ENCODE measurements around the gene CNOT2.

CNOT2 gene

GRCh38 chr12:70254225-70254624 is 11.0 kb downstream of the CNOT2 start:
- peaks cover 31% of the 10 kb centered on the region for H3K4me1 ChIP-seq (ENCODE audit: control insufficient read depth, low read depth, low read length)

GRCh38 chr12:70254846-70255245 is 11.6 kb downstream of the CNOT2 start:
- Histone ChIP-seq H3K36me3 (ENCODE audit: control insufficient read depth, low read depth, low read length) (no peaks in the 10 kb centered on the region), H3K9me3 (ENCODE audit: control insufficient read depth, low read depth, low read length) (no peaks in the 10 kb centered on the region), H3K27me3 (ENCODE audit: control insufficient read depth, insufficient read depth, low read length) (no peaks in the 10 kb centered on the region), H3K4me3 (ENCODE audit: low read length) (no peak overlapping the region), H3K4me1 (ENCODE audit: control insufficient read depth, low read depth, low read length) (peaks cover 29% of the 10 kb centered on the region), H3K9ac (ENCODE audit: low read length) (no peak overlapping the region), H3K27ac (ENCODE audit: low read length) (no peak overlapping the region)

More at GRCh38 chr12:70254225-70254624, 11.0 kb downstream of the CNOT2 start:
- Histone ChIP-seq H3K9me3 (ENCODE audit: control insufficient read depth, low read depth, low read length) (no peaks in the 10 kb centered on the region), H3K4me3 (ENCODE audit: low read length) (no peak overlapping the region), H3K36me3 (ENCODE audit: control insufficient read depth, low read depth, low read length) (no peaks in the 10 kb centered on the region), H3K27me3 (ENCODE audit: control insufficient read depth, insufficient read depth, low read length) (no peaks in the 10 kb centered on the region), H3K9ac (ENCODE audit: low read length) (no peak overlapping the region), H3K27ac (ENCODE audit: low read length) (no peak overlapping the region)

GRCh38 chr12:70255311-70255710 is 12.1 kb downstream of the CNOT2 start:
- Histone ChIP-seq H3K27ac (ENCODE audit: low read length) (no peak overlapping the region), H3K27me3 (ENCODE audit: control insufficient read depth, insufficient read depth, low read length) (no peaks in the 10 kb centered on the region), H3K9me3 (ENCODE audit: control insufficient read depth, low read depth, low read length) (no peaks in the 10 kb centered on the region), H3K36me3 (ENCODE audit: control insufficient read depth, low read depth, low read length) (no peaks in the 10 kb centered on the region), H3K4me1 (ENCODE audit: control insufficient read depth, low read depth, low read length) (peaks cover 24% of the 10 kb centered on the region), H3K9ac (ENCODE audit: low read length) (no peak overlapping the region), H3K4me3 (ENCODE audit: low read length) (no peak overlapping the region)

- H3K4me3 ChIP-seq (ENCODE audit: low read length), result no peak overlapping the region
- no peak overlapping the region for H3K27ac ChIP-seq (ENCODE audit: low read length)
- H3K9me3 ChIP-seq (ENCODE audit: control insufficient read depth, low read depth, low read length), result no peaks in the 10 kb centered on the region
- no peaks in the 10 kb centered on the region for H3K36me3 ChIP-seq (ENCODE audit: control insufficient read depth, low read depth, low read length)
- no peaks in the 10 kb centered on the region for H3K27me3 ChIP-seq (ENCODE audit: control insufficient read depth, insufficient read depth, low read length)
- H3K9ac ChIP-seq (ENCODE audit: low read length), result no peak overlapping the region
- H3K4me1 ChIP-seq (ENCODE audit: control insufficient read depth, low read depth, low read length), result peaks cover 16% of the 10 kb centered on the region
These were observed 15.6 kb downstream of the CNOT2 start for GRCh38 chr12:70258605-70259403.

- Histone ChIP-seq H3K4me3 (ENCODE audit: low read length) (no peak overlapping the region), H3K9ac (ENCODE audit: low read length) (no peak overlapping the region), H3K9me3 (ENCODE audit: control insufficient read depth, low read depth, low read length) (no peaks in the 10 kb centered on the region), H3K27me3 (ENCODE audit: control insufficient read depth, insufficient read depth, low read length) (no peaks in the 10 kb centered on the region), H3K4me1 (ENCODE audit: control insufficient read depth, low read depth, low read length) (peaks cover 23% of the 10 kb centered on the region), H3K36me3 (ENCODE audit: control insufficient read depth, low read depth, low read length) (no peaks in the 10 kb centered on the region), H3K27ac (ENCODE audit: low read length) (no peak overlapping the region)
These were observed 17.4 kb downstream of the CNOT2 start for GRCh38 chr12:70260646-70261045.

GRCh38 chr12:70264067-70264867 is 21.0 kb downstream of the CNOT2 start:
- no peaks in the 10 kb centered on the region for H3K27me3 ChIP-seq (ENCODE audit: control insufficient read depth, insufficient read depth, low read length)
- H3K4me3 ChIP-seq (ENCODE audit: low read length), result no peak overlapping the region
- no peak overlapping the region for H3K27ac ChIP-seq (ENCODE audit: low read length)
- peaks cover 12% of the 10 kb centered on the region for H3K4me1 ChIP-seq (ENCODE audit: control insufficient read depth, low read depth, low read length)
- H3K9me3 ChIP-seq (ENCODE audit: control insufficient read depth, low read depth, low read length), result no peaks in the 10 kb centered on the region
- no peaks in the 10 kb centered on the region for H3K36me3 ChIP-seq (ENCODE audit: control insufficient read depth, low read depth, low read length)
- no peak overlapping the region for H3K9ac ChIP-seq (ENCODE audit: low read length)

GRCh38 chr12:70265132-70265531 is 21.9 kb downstream of the CNOT2 start:
- Histone ChIP-seq H3K4me3 (ENCODE audit: low read length) (no peak overlapping the region), H3K9me3 (ENCODE audit: control insufficient read depth, low read depth, low read length) (no peaks in the 10 kb centered on the region), H3K9ac (ENCODE audit: low read length) (no peak overlapping the region), H3K4me1 (ENCODE audit: control insufficient read depth, low read depth, low read length) (peaks cover 12% of the 10 kb centered on the region), H3K27me3 (ENCODE audit: control insufficient read depth, insufficient read depth, low read length) (no peaks in the 10 kb centered on the region), H3K27ac (ENCODE audit: low read length) (no peak overlapping the region), H3K36me3 (ENCODE audit: control insufficient read depth, low read depth, low read length) (no peaks in the 10 kb centered on the region)

- no peak overlapping the region for H3K9ac ChIP-seq (ENCODE audit: low read length)
- H3K36me3 ChIP-seq (ENCODE audit: control insufficient read depth, low read depth, low read length), result no peaks in the 10 kb centered on the region
- no peak overlapping the region for H3K27ac ChIP-seq (ENCODE audit: low read length)
- no peaks in the 10 kb centered on the region for H3K27me3 ChIP-seq (ENCODE audit: control insufficient read depth, insufficient read depth, low read length)
- no peaks in the 10 kb centered on the region for H3K9me3 ChIP-seq (ENCODE audit: control insufficient read depth, low read depth, low read length)
- peaks cover 18% of the 10 kb centered on the region for H3K4me1 ChIP-seq (ENCODE audit: control insufficient read depth, low read depth, low read length)
- no peak overlapping the region for H3K4me3 ChIP-seq (ENCODE audit: low read length)
These were observed 24.3 kb downstream of the CNOT2 start for GRCh38 chr12:70267550-70267949.

GRCh38 chr12:70268972-70269371 is 25.7 kb downstream of the CNOT2 start:
- Histone ChIP-seq H3K27ac (ENCODE audit: low read length) (no peak overlapping the region), H3K36me3 (ENCODE audit: control insufficient read depth, low read depth, low read length) (no peaks in the 10 kb centered on the region), H3K4me1 (ENCODE audit: control insufficient read depth, low read depth, low read length) (peaks cover 11% of the 10 kb centered on the region), H3K9ac (ENCODE audit: low read length) (no peak overlapping the region), H3K4me3 (ENCODE audit: low read length) (no peak overlapping the region), H3K9me3 (ENCODE audit: control insufficient read depth, low read depth, low read length) (no peaks in the 10 kb centered on the region), H3K27me3 (ENCODE audit: control insufficient read depth, insufficient read depth, low read length) (no peaks in the 10 kb centered on the region)

- H3K4me1 ChIP-seq (ENCODE audit: control insufficient read depth, low read depth, low read length), result peaks cover 5% of the 10 kb centered on the region
- no peak overlapping the region for H3K4me3 ChIP-seq (ENCODE audit: low read length)
- no peak overlapping the region for H3K9ac ChIP-seq (ENCODE audit: low read length)
- no peaks in the 10 kb centered on the region for H3K27me3 ChIP-seq (ENCODE audit: control insufficient read depth, insufficient read depth, low read length)
- no peak overlapping the region for H3K27ac ChIP-seq (ENCODE audit: low read length)
- no peaks in the 10 kb centered on the region for H3K9me3 ChIP-seq (ENCODE audit: control insufficient read depth, low read depth, low read length)
- no peaks in the 10 kb centered on the region for H3K36me3 ChIP-seq (ENCODE audit: control insufficient read depth, low read depth, low read length)
These were observed 26.9 kb downstream of the CNOT2 start for GRCh38 chr12:70270108-70270507.

- Histone ChIP-seq H3K27ac (ENCODE audit: low read length) (no peak overlapping the region), H3K9ac (ENCODE audit: low read length) (no peak overlapping the region), H3K36me3 (ENCODE audit: control insufficient read depth, low read depth, low read length) (no peaks in the 10 kb centered on the region), H3K4me1 (ENCODE audit: control insufficient read depth, low read depth, low read length) (peaks cover 5% of the 10 kb centered on the region), H3K9me3 (ENCODE audit: control insufficient read depth, low read depth, low read length) (no peaks in the 10 kb centered on the region), H3K27me3 (ENCODE audit: control insufficient read depth, insufficient read depth, low read length) (no peaks in the 10 kb centered on the region), H3K4me3 (ENCODE audit: low read length) (no peak overlapping the region)
These were observed 27.8 kb downstream of the CNOT2 start for GRCh38 chr12:70271025-70271424.

All from iPS-18a (cell line).